Activated CD4-positive, alpha-beta T cell treated with anti-CD3 and anti-CD28 coated beads for 36 hours (primary cell): Measurements from ENCODE around the gene PHPT1. TPM values are rescaled to one million over a fixed set of nuclear protein-coding genes. Genes with fewer than 3 reads are reported as not detected.
A peak's percentile ranks its signal among the peaks of the same experiment; 100 is the strongest.
"Not testable (repeated sequence)": the region's sequence is repeated elsewhere in the genome, so short reads cannot be mapped to it uniquely, and the experiment has no call there.

Experiments used
- ATAC-seq: fragments of 200-7000 bp; cut with Tn5 transposase; one replicate; pipeline ENCODE4 v1.10.0; 2021; ENCODE audit warnings: mild to moderate bottlenecking, moderate library complexity
- CTCF ChIA-PET: fragments of 350-600 bp; sonication (Branson Sonifier 250); formaldehyde crosslinking; loops from one replicate; lab custom pipeline; 2021; ENCODE audit warnings: antibody characterized with exemption; lab: Charles Lee
- POLR2A ChIA-PET: fragments of 350-600 bp; sonication (Branson Sonifier 250); formaldehyde crosslinking; loops from one replicate; lab custom pipeline; 2021; ENCODE audit warnings: antibody characterized with exemption, inconsistent platforms; lab: Charles Lee
- DNase-seq: peaks from one replicate; pipeline ENCODE4 v3.0.0-alpha.2; 2020
- H3K27ac Mint-ChIP-seq: one replicate; pipeline ENCODE4 v1.8.0; 2021; ENCODE audit warnings: mixed read lengths
- H3K27me3 Mint-ChIP-seq: one replicate; pipeline ENCODE4 v1.8.0; 2021; ENCODE audit warnings: mixed read lengths
- H3K36me3 Mint-ChIP-seq: one replicate; pipeline ENCODE4 v1.8.0; 2021; ENCODE audit warnings: low read depth, mixed read lengths
- H3K4me1 Mint-ChIP-seq: one replicate; pipeline ENCODE4 v1.8.0; 2021; ENCODE audit warnings: mixed read lengths
- H3K4me3 Mint-ChIP-seq: one replicate; pipeline ENCODE4 v1.8.0; 2021; ENCODE audit warnings: mild to moderate bottlenecking, moderate library complexity, mixed read lengths
- H3K9me3 Mint-ChIP-seq: one replicate; pipeline ENCODE4 v1.8.0; 2021; ENCODE audit warnings: low read depth, mixed read lengths
- intact Hi-C, 2 experiments: fragments of 100-400 bp; cut with DNase I in 1 of 2; cut with micrococcal nuclease in 1 of 2; formaldehyde crosslinking; loops; one replicate each; pipeline versions ENCODE4 v1.14.2 to v1.15.1; 2022 to 2024; cut with DNase I, micrococcal nuclease
- total RNA-seq, 2 experiments: library from RNA; stranded (reverse); gene quantifications; one replicate each; pipeline ENCODE4 v1.2.3, GENCODE V29; 2021

The PHPT1 gene
- total RNA-seq, 2 experiments from 2014 or later, result 94.5 to 98.9 TPM

DNA sequence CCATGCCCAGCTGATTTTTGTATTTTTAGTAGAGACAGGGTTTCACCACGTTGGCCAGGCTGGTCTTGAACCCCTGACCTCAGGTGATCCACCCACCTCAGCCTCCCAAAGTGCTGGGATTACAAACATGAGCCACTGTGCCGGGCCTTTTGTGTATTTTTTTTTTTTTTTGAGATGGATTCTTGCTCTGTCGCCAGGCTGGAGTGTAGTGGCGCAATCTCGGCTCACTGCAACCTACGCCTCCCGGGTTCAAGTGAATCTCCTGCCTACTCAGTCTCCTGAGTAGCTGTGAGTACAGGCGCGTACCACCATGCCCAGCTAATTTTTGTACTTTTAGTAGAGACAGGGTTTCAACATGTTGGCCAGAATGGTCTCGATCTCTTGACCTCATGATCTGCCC, 34.5 kb downstream of the PHPT1 start:
- Mint-ChIP-seq H3K36me3 (peaks cover 12% of the 10 kb centered on the region), H3K4me1 (peaks cover 56% of the 10 kb centered on the region), H3K27ac (peak overlapping the region; percentile 91)
- DNase-seq, ATAC-seq, H3K4me3 Mint-ChIP-seq, H3K9me3 Mint-ChIP-seq, H3K27me3 Mint-ChIP-seq: not testable (repeated sequence)
- intact Hi-C loops, result loop anchor here in 1 of 2 experiments (5.0 to 10.0 kb wide), 3 partner anchors 401 to 959 kb away; partner anchors contain the start of genes EXD3, NOXA1 and SEC16A
- POLR2A ChIA-PET, result interaction anchor here (0.6 kb wide), 1 partner anchor 20 kb away, joined by 7 read pairs; no protein-coding TSS in a partner anchor
- CTCF ChIA-PET, result interaction anchor here (1.2 to 1.3 kb wide), 3 partner anchors 22 to 84 kb away, joined by 3 read pairs; partner anchors contain the start of gene FBXW5

DNA sequence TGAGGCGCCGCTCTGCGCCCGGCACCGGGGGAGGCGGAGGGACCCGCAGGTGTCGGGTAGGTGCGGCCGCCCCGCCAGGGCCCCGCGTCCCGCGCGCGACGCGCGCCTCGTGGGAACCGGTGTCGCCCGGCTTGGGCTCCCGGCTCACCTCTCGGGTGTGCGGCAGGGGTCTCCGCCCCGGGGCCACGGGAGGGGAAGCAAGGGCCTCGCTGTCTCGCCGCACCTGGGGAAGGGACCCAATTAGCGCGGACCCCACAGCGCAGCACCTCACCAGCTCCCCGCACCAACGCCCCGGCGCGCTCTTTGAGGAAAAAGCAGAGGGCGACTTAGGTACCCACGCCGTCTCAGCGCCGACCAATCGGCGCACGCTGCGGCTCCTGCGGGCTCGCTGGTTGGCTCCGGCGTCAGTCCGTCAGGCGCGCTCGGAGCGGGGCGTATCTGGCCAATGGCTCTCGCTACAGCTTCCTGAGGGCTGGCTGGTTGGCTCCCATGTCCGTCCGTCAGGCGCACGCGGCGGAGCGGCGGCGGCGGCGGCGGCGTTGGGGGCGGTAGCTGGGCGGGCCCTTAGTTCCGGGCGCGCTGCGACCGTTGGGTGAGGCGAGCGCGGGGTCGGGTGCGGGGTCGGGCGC, 36.9 kb downstream of the PHPT1 start, which contains the start of gene TRAF2:
TSS of gene TRAF2 (plus strand) at position 567 of the 629 bp plus-strand sequence. CDS start 12,225 bp downstream, outside the sequence.
- DNase-seq (peak; percentile 98), ATAC-seq (peak; percentile 89)
- peak within 1 kb of the TSS; percentile 95 for H3K27ac Mint-ChIP-seq
- H3K9me3 Mint-ChIP-seq, result no peaks in the 10 kb centered on the region
- POLR2A ChIA-PET, result interaction anchor here (0.6 to 1.1 kb wide), 3 partner anchors 16 to 540 kb away, joined by 3 to 8 read pairs (median 4); partner anchors contain the start of gene AJM1
- H3K4me3 Mint-ChIP-seq, result peak within 1 kb of the TSS; percentile 85
- H3K4me1 Mint-ChIP-seq, result peaks cover 51% of the 10 kb centered on the region
- intact Hi-C loops, result loop anchor here (1.0 to 10.0 kb wide), 20 partner anchors 16 to 961 kb away; partner anchors contain the start of genes MAN1B1 (in 2 of the 2), PHPT1 (in 2 of the 2), TMEM141 (in 2 of the 2) and EDF1 (in 1 of the 2)
- H3K27me3 Mint-ChIP-seq, result no peaks in the 10 kb centered on the region
- CTCF ChIA-PET, result interaction anchor here (0.7 to 1.3 kb wide), 5 partner anchors 44 to 693 kb away, joined by 3 to 8 read pairs (median 3); partner anchors contain the start of genes AJM1, DNLZ and DPH7
- H3K36me3 Mint-ChIP-seq, result peaks cover 26% of the 10 kb centered on the region

DNA sequence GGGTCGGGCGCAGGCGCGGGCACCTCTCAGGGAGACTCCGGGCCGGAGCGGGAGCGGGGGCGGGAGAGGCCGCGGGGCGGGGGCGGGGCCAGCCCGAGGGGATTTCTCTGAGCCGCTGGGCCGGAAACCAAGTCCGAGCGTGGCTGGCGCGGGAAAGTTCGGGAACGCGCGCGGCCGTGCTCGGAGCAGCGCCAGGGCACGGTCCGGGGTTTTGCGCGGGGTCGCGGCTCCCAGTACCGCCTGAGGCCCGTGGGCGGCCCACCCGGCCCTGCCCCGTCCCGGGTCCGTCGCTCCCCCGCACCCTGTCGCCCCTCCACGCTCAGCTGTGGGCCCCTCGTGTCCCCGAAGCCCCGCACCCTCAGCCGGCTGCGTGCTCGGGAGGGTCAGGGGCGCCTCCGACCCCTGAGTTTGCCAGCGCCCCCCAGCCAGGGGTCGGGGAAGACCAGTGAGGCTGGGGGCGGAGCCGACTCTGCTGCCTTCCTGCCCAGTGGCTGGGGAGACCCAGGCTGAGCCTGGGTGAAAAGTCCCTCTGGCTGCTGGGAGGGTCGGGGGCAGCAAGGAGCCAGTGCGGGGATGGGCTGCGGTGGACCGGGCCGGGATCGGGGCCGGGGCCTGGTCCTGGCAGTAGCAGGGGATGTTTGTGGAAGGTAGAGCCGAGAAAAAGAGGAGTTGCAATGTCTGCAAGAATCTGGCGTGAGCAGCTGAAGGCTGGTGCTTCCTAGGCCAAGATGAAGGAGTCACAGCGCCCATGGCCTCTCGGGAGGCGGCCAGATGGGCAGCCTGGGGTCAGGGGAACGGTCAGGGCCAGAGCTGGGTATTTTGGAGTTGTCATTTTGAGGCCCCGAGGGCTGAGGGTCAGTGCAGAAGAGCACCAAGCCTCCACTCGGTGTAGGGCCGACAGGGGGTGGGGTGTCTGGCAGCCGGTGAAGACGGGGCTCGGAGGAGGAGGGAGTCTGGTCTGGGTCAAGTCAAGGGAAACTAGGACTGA, 37.7 kb downstream of the PHPT1 start:
- intact Hi-C loops, result loop anchor here (1.0 to 10.0 kb wide), 20 partner anchors 15 to 962 kb away; partner anchors contain the start of genes MAN1B1 (in 2 of the 2), PHPT1 (in 2 of the 2), TMEM141 (in 2 of the 2) and EDF1 (in 1 of the 2)
- no peaks in the 10 kb centered on the region for H3K27me3 Mint-ChIP-seq
- ChIA-PET POLR2A (interaction anchor here (0.6 to 1.1 kb wide), 2 partner anchors 44 to 539 kb away, joined by 3 to 4 read pairs; partner anchors contain the start of gene AJM1), CTCF (interaction anchor here (0.6 to 1.7 kb wide), 8 partner anchors 44 to 692 kb away, joined by 3 to 8 read pairs (median 3); partner anchors contain the start of genes AJM1, DNLZ and DPH7)
- no peaks in the 10 kb centered on the region for H3K9me3 Mint-ChIP-seq
- peak overlapping the region; percentile 85 for H3K4me3 Mint-ChIP-seq
- H3K27ac Mint-ChIP-seq, result peak overlapping the region; percentile 95
- ATAC-seq (peak; percentile 9), DNase-seq (peak; percentile 53)
- peaks cover 43% of the 10 kb centered on the region for H3K4me1 Mint-ChIP-seq
- peaks cover 28% of the 10 kb centered on the region for H3K36me3 Mint-ChIP-seq

DNA sequence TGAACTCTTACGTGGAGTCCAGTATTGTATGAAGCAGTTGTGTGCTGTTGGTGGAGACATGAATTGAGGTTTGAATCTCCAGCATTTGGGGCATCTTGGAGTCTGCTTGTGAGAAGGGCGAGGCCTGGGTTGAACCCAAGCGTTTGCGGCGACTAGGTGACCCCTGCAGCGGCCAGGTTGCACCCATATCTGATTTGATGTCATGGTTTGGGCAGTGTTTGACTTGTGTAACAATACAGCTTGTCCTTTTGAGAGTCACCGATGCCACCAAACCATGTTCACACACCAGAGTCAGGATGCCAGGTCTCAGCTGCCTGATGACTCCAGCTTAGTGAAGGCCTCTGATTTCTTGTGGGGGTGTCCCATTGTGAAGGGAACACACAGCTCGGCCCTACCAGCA, 39.2 kb downstream of the PHPT1 start:
- Mint-ChIP-seq H3K27ac (no peak overlapping the region), H3K9me3 (no peaks in the 10 kb centered on the region), H3K27me3 (no peaks in the 10 kb centered on the region), H3K4me1 (peaks cover 34% of the 10 kb centered on the region), H3K36me3 (peaks cover 32% of the 10 kb centered on the region), H3K4me3 (no peak overlapping the region)
- ATAC-seq, result no peak
- DNase-seq, result no peak
- intact Hi-C loops, result loop anchor here (5.0 to 10.0 kb wide), 4 partner anchors 96 to 964 kb away; partner anchors contain the start of genes EXD3 (in 1 of the 2), NOXA1 (in 1 of the 2), TMEM141 (in 1 of the 2) and TPRN (in 1 of the 2)
- ChIA-PET CTCF (interaction anchor here (0.7 to 1.7 kb wide), 3 partner anchors 13 to 180 kb away, joined by 3 to 5 read pairs (median 4); no protein-coding TSS in a partner anchor), POLR2A (no interaction called here)

DNA sequence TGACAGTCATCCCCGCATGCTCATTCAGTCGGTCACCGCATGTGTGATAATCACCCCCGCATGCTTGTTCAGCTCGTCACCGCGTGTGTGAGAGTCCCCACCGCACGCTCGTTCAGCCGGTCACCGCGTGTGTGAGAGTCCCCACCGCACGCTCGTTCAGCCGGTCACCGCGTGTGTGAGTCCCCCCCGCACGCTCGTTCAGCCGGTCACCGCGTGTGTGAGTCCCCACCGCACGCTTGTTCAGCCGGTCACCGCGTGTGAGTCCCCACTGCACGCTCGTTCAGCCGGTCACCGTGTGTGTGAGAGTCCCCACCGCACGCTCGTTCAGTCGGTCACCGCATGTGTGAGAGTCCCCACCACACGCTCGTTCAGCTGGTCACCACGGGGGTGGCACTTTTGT, 40.6 kb downstream of the PHPT1 start:
- Mint-ChIP-seq H3K4me3 (no peak overlapping the region), H3K27ac (no peak overlapping the region), H3K9me3 (no peaks in the 10 kb centered on the region), H3K27me3 (no peaks in the 10 kb centered on the region), H3K4me1 (peaks cover 32% of the 10 kb centered on the region), H3K36me3 (peaks cover 29% of the 10 kb centered on the region)
- POLR2A ChIA-PET, result interaction anchor here (0.6 kb wide), 1 partner anchor 206 kb away, joined by 4 read pairs; no protein-coding TSS in a partner anchor
- intact Hi-C loops, result loop anchor here (5.0 to 10.0 kb wide), 4 partner anchors 98 to 965 kb away; partner anchors contain the start of genes EXD3 (in 1 of the 2), NOXA1 (in 1 of the 2), TMEM141 (in 1 of the 2) and TPRN (in 1 of the 2)
- CTCF ChIA-PET, result interaction anchor here (1.8 kb wide), 1 partner anchor 34 kb away, joined by 4 read pairs; no protein-coding TSS in a partner anchor
- no peak for DNase-seq
- no peak for ATAC-seq

DNA sequence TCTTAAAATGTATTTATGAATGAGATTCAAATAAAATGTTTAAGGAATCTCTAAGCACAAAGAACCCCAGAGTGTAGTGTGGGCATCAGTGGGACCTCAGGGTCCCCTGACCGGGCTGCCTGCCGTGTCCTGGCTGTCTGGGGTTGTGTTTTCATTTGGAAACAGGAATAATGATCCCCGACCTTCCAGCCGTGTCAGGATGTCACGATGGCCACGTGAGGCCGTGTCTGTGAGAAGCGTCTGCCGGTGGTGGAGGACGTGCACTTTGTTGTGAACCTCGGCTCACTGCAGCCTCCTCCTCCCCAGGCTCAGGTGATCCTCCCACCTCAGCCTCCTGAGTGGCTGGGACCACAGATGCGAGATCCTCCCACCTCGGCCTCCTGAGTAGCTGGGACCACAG, 41.5 kb downstream of the PHPT1 start:
- DNase-seq (no peak), ATAC-seq (no peak)
- no peak overlapping the region for H3K27ac Mint-ChIP-seq
- peaks cover 27% of the 10 kb centered on the region for H3K4me1 Mint-ChIP-seq
- H3K36me3 Mint-ChIP-seq, result peaks cover 33% of the 10 kb centered on the region
- CTCF ChIA-PET, result interaction anchor here (1.8 kb wide), 1 partner anchor 34 kb away, joined by 4 read pairs; no protein-coding TSS in a partner anchor
- no peaks in the 10 kb centered on the region for H3K9me3 Mint-ChIP-seq
- no peak overlapping the region for H3K4me3 Mint-ChIP-seq
- no peaks in the 10 kb centered on the region for H3K27me3 Mint-ChIP-seq
- intact Hi-C loops, result no loop called here
- POLR2A ChIA-PET, result no interaction called here

DNA sequence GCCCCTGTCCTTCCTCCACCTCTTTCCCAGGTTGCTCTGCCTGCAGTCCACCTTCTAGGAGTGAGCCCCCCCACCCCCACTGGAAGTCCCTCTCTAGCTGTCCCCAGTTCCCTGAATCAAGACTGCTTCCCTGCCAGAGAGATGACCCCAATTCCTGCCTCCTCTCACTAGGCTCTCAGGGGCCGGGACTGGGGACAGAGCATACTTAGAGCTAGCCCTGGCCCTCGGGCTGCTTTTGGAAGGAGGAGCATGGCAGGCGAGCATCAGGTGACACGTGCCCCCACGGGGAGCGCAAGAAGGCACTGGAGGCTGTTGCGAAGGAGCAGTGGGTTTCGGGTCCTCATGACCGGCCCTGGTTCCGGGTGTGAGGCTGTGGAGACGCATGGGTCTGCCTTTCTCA, 46.8 kb downstream of the PHPT1 start:
- Mint-ChIP-seq H3K27ac (peak overlapping the region; percentile 2), H3K4me1 (peaks cover 18% of the 10 kb centered on the region), H3K36me3 (peaks cover 29% of the 10 kb centered on the region), H3K9me3 (no peaks in the 10 kb centered on the region), H3K27me3 (no peaks in the 10 kb centered on the region), H3K4me3 (no peak overlapping the region)
- no peak for DNase-seq
- ChIA-PET POLR2A (no interaction called here), CTCF (no interaction called here)
- no peak for ATAC-seq
- intact Hi-C loops, result no loop called here

DNA sequence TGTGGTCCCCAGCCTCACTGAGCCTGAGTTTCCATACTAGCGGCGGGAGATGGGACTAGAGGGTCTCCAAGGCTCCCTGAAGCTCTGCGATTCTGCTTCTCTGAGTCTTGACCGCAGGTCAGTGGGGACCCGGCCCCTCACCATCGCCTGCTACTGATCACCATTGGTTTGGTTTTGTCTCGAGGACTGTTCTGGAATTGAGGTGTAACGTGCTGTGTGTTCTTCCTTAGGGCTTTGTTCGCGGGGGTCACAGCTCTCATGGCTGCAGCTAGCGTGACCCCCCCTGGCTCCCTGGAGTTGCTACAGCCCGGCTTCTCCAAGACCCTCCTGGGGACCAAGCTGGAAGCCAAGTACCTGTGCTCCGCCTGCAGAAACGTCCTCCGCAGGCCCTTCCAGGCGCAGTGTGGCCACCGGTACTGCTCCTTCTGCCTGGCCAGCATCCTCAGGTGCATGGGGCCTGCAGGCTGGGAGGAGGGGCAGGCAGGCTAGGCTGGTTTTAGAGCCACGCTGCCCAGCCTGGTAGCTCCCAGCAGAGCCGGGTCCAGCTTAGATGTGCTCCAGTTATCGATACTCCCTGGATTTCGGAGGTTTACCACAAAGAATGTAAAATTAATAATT, 49.4 kb downstream of the PHPT1 start:
- no peaks in the 10 kb centered on the region for H3K27me3 Mint-ChIP-seq
- peaks cover 37% of the 10 kb centered on the region for H3K4me1 Mint-ChIP-seq
- intact Hi-C loops, result no loop called here
- H3K9me3 Mint-ChIP-seq, result no peaks in the 10 kb centered on the region
- no peak overlapping the region for H3K4me3 Mint-ChIP-seq
- H3K27ac Mint-ChIP-seq, result no peak overlapping the region
- H3K36me3 Mint-ChIP-seq, result peaks cover 38% of the 10 kb centered on the region
- ChIA-PET POLR2A (no interaction called here), CTCF (interaction anchor here (0.6 kb wide), 1 partner anchor 222 kb away, joined by 3 read pairs; no protein-coding TSS in a partner anchor)
- no peak for ATAC-seq
- DNase-seq, result no peak

DNA sequence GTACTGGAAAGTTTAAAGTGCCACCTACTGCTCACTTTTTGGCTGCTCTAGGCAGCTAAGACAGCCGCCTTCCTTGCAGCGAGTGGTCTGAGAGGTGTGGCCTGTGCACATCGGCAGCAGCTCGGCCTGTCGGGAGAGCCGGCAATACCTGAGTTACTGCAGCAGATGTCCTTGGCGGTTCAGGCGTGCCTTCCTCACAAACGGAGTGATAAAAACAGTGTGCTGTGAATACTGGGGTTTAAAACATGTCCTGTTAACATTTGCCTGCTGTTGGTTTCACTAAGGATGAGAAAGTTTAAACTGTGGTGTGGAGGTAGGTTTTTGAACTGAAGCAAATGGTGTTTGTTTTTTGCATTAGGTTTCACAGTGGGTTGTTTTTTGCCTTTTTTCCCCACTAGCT, 50.0 kb downstream of the PHPT1 start:
- Mint-ChIP-seq H3K27ac (peak overlapping the region; percentile 65), H3K4me1 (peaks cover 37% of the 10 kb centered on the region), H3K36me3 (peaks cover 40% of the 10 kb centered on the region), H3K4me3 (no peak overlapping the region), H3K27me3 (no peaks in the 10 kb centered on the region), H3K9me3 (no peaks in the 10 kb centered on the region)
- ATAC-seq (no peak), DNase-seq (no peak)
- intact Hi-C loops, result no loop called here
- POLR2A ChIA-PET, result no interaction called here
- CTCF ChIA-PET, result interaction anchor here (0.6 kb wide), 1 partner anchor 223 kb away, joined by 3 read pairs; no protein-coding TSS in a partner anchor

DNA sequence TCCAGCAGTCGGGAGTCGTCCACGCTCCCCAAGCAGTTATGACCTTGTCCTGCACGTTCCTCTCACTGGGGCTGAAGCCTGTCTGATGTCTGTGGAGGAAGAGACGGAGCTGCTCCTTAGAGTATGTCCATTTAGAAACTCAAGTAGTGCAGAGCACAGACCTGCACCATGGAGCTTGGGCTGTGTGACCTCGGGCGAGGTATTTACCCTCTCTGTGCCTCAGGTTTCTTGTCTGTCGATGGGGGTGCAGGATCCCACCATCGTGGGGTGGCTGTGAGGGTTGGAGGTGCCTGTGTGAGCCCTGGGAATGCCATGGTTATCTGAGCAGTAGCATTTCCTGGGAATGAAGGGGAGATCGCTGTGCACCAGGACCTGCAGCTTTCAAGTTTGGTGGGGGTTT, 51.3 kb downstream of the PHPT1 start:
- Mint-ChIP-seq H3K4me1 (peaks cover 37% of the 10 kb centered on the region), H3K27me3 (no peaks in the 10 kb centered on the region), H3K27ac (peak overlapping the region; percentile 84), H3K36me3 (peaks cover 47% of the 10 kb centered on the region), H3K9me3 (no peaks in the 10 kb centered on the region), H3K4me3 (no peak overlapping the region)
- intact Hi-C loops, result loop anchor here in 1 of 2 experiments (5.0 kb wide), 2 partner anchors 42 to 53 kb away; partner anchors contain the start of genes FBXW5 and PHPT1
- no peak for DNase-seq
- ATAC-seq, result no peak
- ChIA-PET POLR2A (no interaction called here), CTCF (interaction anchor here (0.7 kb wide), 1 partner anchor 272 kb away, joined by 3 read pairs; no protein-coding TSS in a partner anchor)
